ENCODE data around the gene DGKB.

DGKB gene

GRCh38 chr7:14195079-14195478, 707.5 kb downstream of the DGKB start:
- no peak for TF ChIP-seq CTCF (conservative IDR thresholded peaks at IDR 0.05; ENCODE audit: low read length)
- no peak for DNase-seq (ENCODE audit: low read depth)
- H3K4me3 ChIP-seq (ENCODE audit: low read length) = no peak overlapping the region

GRCh38 chr7:14191686-14192098, 710.9 kb downstream of the DGKB start:
- TF ChIP-seq CTCF (conservative IDR thresholded peaks at IDR 0.05; ENCODE audit: low read length) = no peak
- peak; percentile 27 for DNase-seq (ENCODE audit: low read depth)
- H3K4me3 ChIP-seq (ENCODE audit: low read length) = no peak overlapping the region

GRCh38 chr7:14184292-14184864, 718.2 kb downstream of the DGKB start:
- no peak for TF ChIP-seq CTCF (conservative IDR thresholded peaks at IDR 0.05; ENCODE audit: low read length)
- DNase-seq (ENCODE audit: low read depth) = no peak
- no peak overlapping the region for H3K4me3 ChIP-seq (ENCODE audit: low read length)

- no peak for TF ChIP-seq CTCF (conservative IDR thresholded peaks at IDR 0.05; ENCODE audit: low read length)
- no peak for DNase-seq (ENCODE audit: low read depth)
- H3K4me3 ChIP-seq (ENCODE audit: low read length) = no peak overlapping the region
These were observed 722.8 kb downstream of the DGKB start for GRCh38 chr7:14179781-14180180.

- DNase-seq (ENCODE audit: low read depth) = no peak
These were observed 724.7 kb downstream of the DGKB start for GRCh38 chr7:14177876-14178275.

GRCh38 chr7:14170872-14171271, 731.7 kb downstream of the DGKB start:
- no peak for DNase-seq (ENCODE audit: low read depth)
- TF ChIP-seq CTCF (conservative IDR thresholded peaks at IDR 0.05; ENCODE audit: low read length) = no peak
- no peak overlapping the region for H3K4me3 ChIP-seq (ENCODE audit: low read length)

More at GRCh38 chr7:14177876-14178275, 724.7 kb downstream of the DGKB start:
- H3K4me3 ChIP-seq (ENCODE audit: low read length) = no peak overlapping the region
- TF ChIP-seq CTCF (conservative IDR thresholded peaks at IDR 0.05; ENCODE audit: low read length) = no peak

GRCh38 chr7:14158111-14158510, 744.4 kb downstream of the DGKB start:
- no peak for DNase-seq (ENCODE audit: low read depth)
- no peak overlapping the region for H3K4me3 ChIP-seq (ENCODE audit: low read length)
- TF ChIP-seq CTCF (conservative IDR thresholded peaks at IDR 0.05; ENCODE audit: low read length) = no peak
